ENCODE data around the gene CFAP100. TPM values are rescaled to one million over a fixed set of nuclear protein-coding genes. Genes with fewer than 3 reads are reported as not detected.

Gene CFAP100
- total RNA-seq, 1 experiment from 2014 or later, result not detected

DNA sequence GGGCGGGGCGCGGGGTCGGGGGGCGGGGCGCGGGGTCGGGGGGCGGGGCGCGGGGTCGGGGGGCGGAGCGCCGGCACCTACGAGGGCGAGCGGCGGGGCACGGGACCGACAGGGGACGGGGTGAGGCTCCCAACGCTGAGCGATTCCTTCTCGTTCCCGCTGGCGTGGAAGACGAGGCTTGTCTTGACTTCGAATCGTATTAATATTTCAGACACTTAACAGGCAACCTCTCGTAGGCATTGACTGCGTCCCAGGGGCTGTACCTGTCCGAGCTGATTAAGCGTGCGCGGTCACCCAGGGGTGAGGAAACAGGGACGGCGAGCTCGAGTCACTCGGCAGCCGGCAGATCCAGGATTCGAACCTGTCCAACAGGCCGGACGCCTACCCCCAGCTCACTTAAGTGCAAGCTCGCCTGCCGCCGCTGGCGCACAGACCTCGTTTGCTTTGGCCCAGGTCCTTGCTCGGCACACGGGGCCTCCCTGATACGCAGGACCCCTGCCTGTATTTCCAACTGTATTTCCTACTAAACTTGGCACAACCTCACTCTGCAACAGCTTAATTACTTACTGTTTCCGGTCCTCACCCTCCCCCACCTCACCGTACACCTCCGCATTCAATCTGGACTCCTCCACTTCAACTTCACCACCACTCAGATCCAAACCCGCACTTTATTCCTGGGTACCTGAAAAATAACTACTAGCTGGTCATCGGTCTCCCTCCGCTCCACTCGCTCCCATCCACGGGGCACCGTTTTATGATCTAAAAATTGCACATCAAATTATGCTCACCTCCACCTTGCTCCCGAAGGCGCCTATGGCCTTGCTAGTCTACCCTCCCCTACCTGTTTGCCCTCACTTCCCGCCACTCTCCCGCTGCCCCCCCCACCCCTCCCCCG lies 81.7 kb downstream of the CFAP100 start:
- TSS peak; percentile 95 for BruUV-seq (replicated peaks)
- peak; percentile 55 to 74 for DNase-seq
- TF ChIP-seq, protein P1, sequence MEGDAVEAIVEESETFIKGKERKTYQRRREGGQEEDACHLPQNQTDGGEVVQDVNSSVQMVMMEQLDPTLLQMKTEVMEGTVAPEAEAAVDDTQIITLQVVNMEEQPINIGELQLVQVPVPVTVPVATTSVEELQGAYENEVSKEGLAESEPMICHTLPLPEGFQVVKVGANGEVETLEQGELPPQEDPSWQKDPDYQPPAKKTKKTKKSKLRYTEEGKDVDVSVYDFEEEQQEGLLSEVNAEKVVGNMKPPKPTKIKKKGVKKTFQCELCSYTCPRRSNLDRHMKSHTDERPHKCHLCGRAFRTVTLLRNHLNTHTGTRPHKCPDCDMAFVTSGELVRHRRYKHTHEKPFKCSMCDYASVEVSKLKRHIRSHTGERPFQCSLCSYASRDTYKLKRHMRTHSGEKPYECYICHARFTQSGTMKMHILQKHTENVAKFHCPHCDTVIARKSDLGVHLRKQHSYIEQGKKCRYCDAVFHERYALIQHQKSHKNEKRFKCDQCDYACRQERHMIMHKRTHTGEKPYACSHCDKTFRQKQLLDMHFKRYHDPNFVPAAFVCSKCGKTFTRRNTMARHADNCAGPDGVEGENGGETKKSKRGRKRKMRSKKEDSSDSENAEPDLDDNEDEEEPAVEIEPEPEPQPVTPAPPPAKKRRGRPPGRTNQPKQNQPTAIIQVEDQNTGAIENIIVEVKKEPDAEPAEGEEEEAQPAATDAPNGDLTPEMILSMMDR (conservative IDR thresholded peaks at IDR 0.05), result no peak
- no peak for TF ChIP-seq EZH2 (IDR thresholded peaks at IDR 0.05; ENCODE audit: low read depth)
- H3K4me2 ChIP-seq, result peak overlapping the region; percentile 77
- H2AFZ ChIP-seq, result peak overlapping the region; percentile 92
- H3F3A ChIP-seq (ENCODE audit: insufficient read depth, low read depth), result peaks cover 24% of the 10 kb centered on the region
- intact Hi-C loops (cut with micrococcal nuclease; ENCODE audit: unreplicated experiment), result loop anchor here (5.0 to 10.0 kb wide), 6 partner anchors 46 to 1068 kb away; partner anchors contain the start of genes CHST13 and PLXNA1
- H3K4me1 ChIP-seq (replicated peaks; ENCODE audit: insufficient read depth), result peaks cover 23% of the 10 kb centered on the region
- H3K9me2 ChIP-seq (ENCODE audit: insufficient read depth), result no peaks in the 10 kb centered on the region
- peaks cover 6% of the 10 kb centered on the region for H3K36me3 ChIP-seq (ENCODE audit: low read depth)
- peak overlapping the region; percentile 72 for H3K4me3 ChIP-seq
- CTCF ChIA-PET, result interaction anchor here (0.5 to 1.1 kb wide), 2 partner anchors 14 to 76 kb away, joined by 3 read pairs; no protein-coding TSS in a partner anchor
- no peaks in the 10 kb centered on the region for H3K9me3 ChIP-seq (ENCODE audit: insufficient read depth, low read depth)
- H4K20me1 ChIP-seq (ENCODE audit: insufficient read depth), result peaks cover 18% of the 10 kb centered on the region; the same call in 1 of the 2 replicates
- no peaks in the 10 kb centered on the region for H3K27me3 ChIP-seq (ENCODE audit: insufficient read depth, low read depth)
- POLR2A ChIA-PET (ENCODE audit: unreplicated experiment), result interaction anchor here (0.5 to 1.1 kb wide), 11 partner anchors 13 to 1261 kb away, joined by 3 to 34 read pairs (median 5); no protein-coding TSS in a partner anchor
- peaks cover 34% of the 10 kb centered on the region for H3K79me2 ChIP-seq (ENCODE audit: low read depth)
- H3K27ac ChIP-seq, result peak overlapping the region; percentile 75

- no TSS peak for BruUV-seq (replicated peaks)
- H3K9me3 ChIP-seq (ENCODE audit: insufficient read depth, low read depth), result no peaks in the 10 kb centered on the region
- CTCF ChIA-PET, result no interaction called here
These were observed 82.3 kb downstream of the CFAP100 start for GRCh38 chr3:126477061-126477380.

More at GRCh38 chr3:126477061-126477380, 82.3 kb downstream of the CFAP100 start:
- H3F3A ChIP-seq (ENCODE audit: insufficient read depth, low read depth), result peaks cover 19% of the 10 kb centered on the region
- intact Hi-C loops (cut with micrococcal nuclease; ENCODE audit: unreplicated experiment), result loop anchor here (5.0 to 10.0 kb wide), 6 partner anchors 45 to 1068 kb away; partner anchors contain the start of genes CHST13 and PLXNA1
- peaks cover 17% of the 10 kb centered on the region for H3K4me1 ChIP-seq (replicated peaks; ENCODE audit: insufficient read depth)
- H2AFZ ChIP-seq, result no peak overlapping the region
- peaks cover 11% of the 10 kb centered on the region; the same call in 1 of the 2 replicates for H4K20me1 ChIP-seq (ENCODE audit: insufficient read depth)
- no peak overlapping the region for H3K27ac ChIP-seq
- TF ChIP-seq EZH2 (IDR thresholded peaks at IDR 0.05; ENCODE audit: low read depth), result no peak
- TF ChIP-seq, protein P1 (conservative IDR thresholded peaks at IDR 0.05), result no peak
- POLR2A ChIA-PET (ENCODE audit: unreplicated experiment), result no interaction called here
- H3K4me3 ChIP-seq, result no peak overlapping the region
- peaks cover 28% of the 10 kb centered on the region for H3K79me2 ChIP-seq (ENCODE audit: low read depth)
- H3K36me3 ChIP-seq (ENCODE audit: low read depth), result peaks cover under 1% of the 10 kb centered on the region; the same call in 1 of the 2 replicates
- H3K27me3 ChIP-seq (ENCODE audit: insufficient read depth, low read depth), result no peaks in the 10 kb centered on the region
- DNase-seq, result no peak
- H3K4me2 ChIP-seq, result peak overlapping the region; percentile 77
- H3K9me2 ChIP-seq (ENCODE audit: insufficient read depth), result no peaks in the 10 kb centered on the region

Measured in PC-9 (cell line).